HEK293 (cell line): Measurements from ENCODE around the gene SLC19A2.

ENCODE experiments used
- RBAK ChIP-seq: fragments of 450-650 bp; formaldehyde crosslinking; IDR thresholded peaks from 2 replicates; pipeline ENCODE4 v1.5.1; 2016; ENCODE audit warnings: missing biosample characterization, missing genetic modification characterization
- ZBTB8A ChIP-seq: fragments of 450-650 bp; formaldehyde crosslinking; IDR thresholded peaks from 2 replicates; pipeline ENCODE4 v1.5.1; 2016; ENCODE audit warnings: missing biosample characterization, missing genetic modification characterization
- ZIC2 ChIP-seq: fragments of 450-650 bp; formaldehyde crosslinking; IDR thresholded peaks from 2 replicates; pipeline ENCODE4 v1.5.1; 2016; ENCODE audit warnings: missing biosample characterization, missing genetic modification characterization
- ZNF19 ChIP-seq: fragments of 450-650 bp; formaldehyde crosslinking; IDR thresholded peaks from 2 replicates; pipeline ENCODE4; 2016; ENCODE audit warnings: missing biosample characterization, missing genetic modification characterization, low read depth
- ZNF426 ChIP-seq: fragments of 450-650 bp; formaldehyde crosslinking; IDR thresholded peaks from 2 replicates; pipeline ENCODE4 v1.5.1; 2017; ENCODE audit warnings: missing biosample characterization, missing genetic modification characterization, mild to moderate bottlenecking, inconsistent platforms, moderate library complexity
- ZNF768 ChIP-seq: fragments of 450-650 bp; formaldehyde crosslinking; IDR thresholded peaks from 2 replicates; pipeline ENCODE4 v1.5.1; 2018; ENCODE audit warnings: missing biosample characterization, mild to moderate bottlenecking, missing genetic modification characterization
- TF ChIP-seq, protein P1 (sequence below): fragments of 450-650 bp; formaldehyde crosslinking; IDR thresholded peaks from 2 replicates; pipeline ENCODE4 v1.5.1; 2016; ENCODE audit warnings: missing biosample characterization, missing genetic modification characterization, borderline replicate concordance
- TF ChIP-seq, protein P2 (sequence below): fragments of 450-650 bp; formaldehyde crosslinking; IDR thresholded peaks from 2 replicates; pipeline ENCODE4 v1.5.1; 2017; ENCODE audit warnings: missing biosample characterization, missing genetic modification characterization

Gene SLC19A2

DNA sequence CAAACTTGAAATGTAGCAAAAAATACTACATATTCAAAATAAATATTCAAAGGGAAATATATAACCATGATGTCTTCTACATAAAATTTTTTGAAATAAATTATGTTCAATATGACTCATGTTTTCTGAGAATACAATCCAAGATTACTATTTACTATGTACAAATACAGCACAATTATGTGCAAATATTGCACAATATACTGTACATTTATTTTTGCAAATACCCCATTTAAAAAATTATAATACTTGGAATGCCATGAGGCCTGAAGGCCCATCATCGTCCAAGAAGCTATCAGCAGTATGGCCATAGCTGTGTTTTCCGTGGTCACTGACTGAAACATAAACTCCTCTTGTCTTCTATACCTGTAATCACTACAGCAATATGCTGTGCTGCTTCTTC, 70.8 kb downstream of the SLC19A2 start (continued):
- TF ChIP-seq, protein P1, sequence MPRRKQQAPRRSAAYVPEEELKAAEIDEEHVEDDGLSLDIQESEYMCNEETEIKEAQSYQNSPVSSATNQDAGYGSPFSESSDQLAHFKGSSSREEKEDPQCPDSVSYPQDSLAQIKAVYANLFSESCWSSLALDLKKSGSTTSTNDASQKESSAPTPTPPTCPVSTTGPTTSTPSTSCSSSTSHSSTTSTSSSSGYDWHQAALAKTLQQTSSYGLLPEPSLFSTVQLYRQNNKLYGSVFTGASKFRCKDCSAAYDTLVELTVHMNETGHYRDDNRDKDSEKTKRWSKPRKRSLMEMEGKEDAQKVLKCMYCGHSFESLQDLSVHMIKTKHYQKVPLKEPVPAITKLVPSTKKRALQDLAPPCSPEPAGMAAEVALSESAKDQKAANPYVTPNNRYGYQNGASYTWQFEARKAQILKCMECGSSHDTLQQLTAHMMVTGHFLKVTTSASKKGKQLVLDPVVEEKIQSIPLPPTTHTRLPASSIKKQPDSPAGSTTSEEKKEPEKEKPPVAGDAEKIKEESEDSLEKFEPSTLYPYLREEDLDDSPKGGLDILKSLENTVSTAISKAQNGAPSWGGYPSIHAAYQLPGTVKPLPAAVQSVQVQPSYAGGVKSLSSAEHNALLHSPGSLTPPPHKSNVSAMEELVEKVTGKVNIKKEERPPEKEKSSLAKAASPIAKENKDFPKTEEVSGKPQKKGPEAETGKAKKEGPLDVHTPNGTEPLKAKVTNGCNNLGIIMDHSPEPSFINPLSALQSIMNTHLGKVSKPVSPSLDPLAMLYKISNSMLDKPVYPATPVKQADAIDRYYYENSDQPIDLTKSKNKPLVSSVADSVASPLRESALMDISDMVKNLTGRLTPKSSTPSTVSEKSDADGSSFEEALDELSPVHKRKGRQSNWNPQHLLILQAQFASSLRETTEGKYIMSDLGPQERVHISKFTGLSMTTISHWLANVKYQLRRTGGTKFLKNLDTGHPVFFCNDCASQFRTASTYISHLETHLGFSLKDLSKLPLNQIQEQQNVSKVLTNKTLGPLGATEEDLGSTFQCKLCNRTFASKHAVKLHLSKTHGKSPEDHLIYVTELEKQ (tag by site-specific recombination), result no peak
- TF ChIP-seq ZBTB8A (tag by site-specific recombination), result no peak
- no peak for TF ChIP-seq ZIC2 (tag by site-specific recombination)
- TF ChIP-seq ZNF768 (tag by site-specific recombination), result no peak
- no peak for TF ChIP-seq RBAK (tag by site-specific recombination)
- TF ChIP-seq, protein P2, sequence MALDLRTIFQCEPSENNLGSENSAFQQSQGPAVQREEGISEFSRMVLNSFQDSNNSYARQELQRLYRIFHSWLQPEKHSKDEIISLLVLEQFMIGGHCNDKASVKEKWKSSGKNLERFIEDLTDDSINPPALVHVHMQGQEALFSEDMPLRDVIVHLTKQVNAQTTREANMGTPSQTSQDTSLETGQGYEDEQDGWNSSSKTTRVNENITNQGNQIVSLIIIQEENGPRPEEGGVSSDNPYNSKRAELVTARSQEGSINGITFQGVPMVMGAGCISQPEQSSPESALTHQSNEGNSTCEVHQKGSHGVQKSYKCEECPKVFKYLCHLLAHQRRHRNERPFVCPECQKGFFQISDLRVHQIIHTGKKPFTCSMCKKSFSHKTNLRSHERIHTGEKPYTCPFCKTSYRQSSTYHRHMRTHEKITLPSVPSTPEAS (tag by site-specific recombination), result no peak
- no peak for TF ChIP-seq ZNF426 (tag by site-specific recombination)
- TF ChIP-seq ZNF19 (tag by site-specific recombination), result no peak
